GM18508 (cell line): Measurements from ENCODE around the gene AIFM3.
"Not testable (repeated sequence)": the region's sequence is repeated elsewhere in the genome, so short reads cannot be mapped to it uniquely, and the experiment has no call there.

Experiments used
- ATAC-seq: cut with Tn5 transposase; IDR thresholded peaks from one replicate; pipeline ENCODE4 v1.9.1; 2021; ENCODE audit warnings: moderate number of reproducible peaks; ENCODE audit not compliant: insufficient read depth, unreplicated experiment

AIFM3 gene, protein sequence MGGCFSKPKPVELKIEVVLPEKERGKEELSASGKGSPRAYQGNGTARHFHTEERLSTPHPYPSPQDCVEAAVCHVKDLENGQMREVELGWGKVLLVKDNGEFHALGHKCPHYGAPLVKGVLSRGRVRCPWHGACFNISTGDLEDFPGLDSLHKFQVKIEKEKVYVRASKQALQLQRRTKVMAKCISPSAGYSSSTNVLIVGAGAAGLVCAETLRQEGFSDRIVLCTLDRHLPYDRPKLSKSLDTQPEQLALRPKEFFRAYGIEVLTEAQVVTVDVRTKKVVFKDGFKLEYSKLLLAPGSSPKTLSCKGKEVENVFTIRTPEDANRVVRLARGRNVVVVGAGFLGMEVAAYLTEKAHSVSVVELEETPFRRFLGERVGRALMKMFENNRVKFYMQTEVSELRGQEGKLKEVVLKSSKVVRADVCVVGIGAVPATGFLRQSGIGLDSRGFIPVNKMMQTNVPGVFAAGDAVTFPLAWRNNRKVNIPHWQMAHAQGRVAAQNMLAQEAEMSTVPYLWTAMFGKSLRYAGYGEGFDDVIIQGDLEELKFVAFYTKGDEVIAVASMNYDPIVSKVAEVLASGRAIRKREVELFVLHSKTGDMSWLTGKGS

DNA sequence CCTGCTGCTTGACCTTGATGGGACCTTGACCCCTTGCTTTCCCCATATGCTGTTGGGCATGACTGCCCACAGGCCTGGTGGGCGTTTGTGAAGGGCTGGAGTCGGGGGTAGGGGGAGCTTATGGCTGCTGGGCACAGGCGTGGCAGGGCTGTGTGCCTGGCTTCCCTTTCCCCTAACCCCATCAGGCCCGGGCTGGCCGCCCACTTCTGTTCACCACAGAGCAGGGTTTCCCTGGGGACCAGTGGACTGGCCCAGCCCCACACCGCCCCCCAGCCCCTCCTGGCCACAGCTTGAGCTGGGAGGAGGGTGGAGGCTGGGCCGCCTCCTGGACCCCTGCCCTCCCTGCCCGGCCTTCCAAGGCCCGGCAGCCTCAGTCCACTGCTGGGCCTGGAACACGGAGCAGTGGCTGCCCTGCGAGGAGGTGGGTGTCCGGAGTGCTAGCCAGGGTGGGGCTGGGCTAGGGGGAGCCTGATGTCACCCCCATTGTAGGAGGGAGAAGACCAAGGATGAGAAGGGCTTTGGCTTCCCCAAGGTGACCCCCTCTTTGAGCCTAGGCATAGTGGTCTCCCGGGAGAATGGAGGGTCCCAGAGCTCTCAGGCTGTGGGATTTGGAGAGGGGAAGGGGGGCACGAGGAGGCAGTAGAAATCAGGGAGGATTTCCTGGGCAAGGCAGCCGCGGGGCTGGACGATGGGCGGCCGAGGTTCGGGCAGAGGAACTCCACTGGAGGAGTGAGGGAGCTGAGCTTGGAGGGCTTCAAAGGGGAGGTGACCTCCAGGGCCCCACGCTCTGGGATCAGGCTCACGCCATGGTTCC, at the start of gene AIFM3:
Gene AIFM3, plus strand, starts transcription at position 373 of the 814 bp plus-strand sequence. CDS start 690 bp downstream, outside the sequence.
- ATAC-seq, result no peak

DNA sequence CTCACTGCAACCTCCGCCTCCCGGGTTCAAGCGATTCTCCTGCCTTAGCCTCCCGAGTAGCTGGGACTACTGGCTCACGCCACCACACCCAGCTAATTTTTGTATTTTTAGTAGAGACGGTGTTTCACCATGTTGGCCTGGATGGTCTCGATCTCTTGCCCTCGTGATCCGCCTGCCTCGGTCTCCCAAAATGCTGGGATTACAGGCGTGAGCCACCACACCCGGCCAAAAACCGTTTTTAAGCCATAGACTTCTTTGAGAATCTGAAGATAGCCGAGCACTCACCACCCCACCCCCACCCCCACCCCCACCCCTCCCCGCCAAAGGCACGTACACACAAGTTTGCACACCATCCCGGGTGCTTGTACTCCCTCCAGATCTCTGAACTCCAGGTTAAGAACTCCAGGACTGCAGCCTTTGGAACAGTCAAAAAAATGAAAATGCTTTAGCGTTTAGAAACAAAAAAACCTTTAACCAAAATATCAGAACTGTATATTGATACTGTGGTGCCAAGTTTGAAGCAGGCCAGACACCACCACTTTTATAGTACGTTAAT, 48.3 kb upstream of the AIFM3 start:
- no peak for ATAC-seq

DNA sequence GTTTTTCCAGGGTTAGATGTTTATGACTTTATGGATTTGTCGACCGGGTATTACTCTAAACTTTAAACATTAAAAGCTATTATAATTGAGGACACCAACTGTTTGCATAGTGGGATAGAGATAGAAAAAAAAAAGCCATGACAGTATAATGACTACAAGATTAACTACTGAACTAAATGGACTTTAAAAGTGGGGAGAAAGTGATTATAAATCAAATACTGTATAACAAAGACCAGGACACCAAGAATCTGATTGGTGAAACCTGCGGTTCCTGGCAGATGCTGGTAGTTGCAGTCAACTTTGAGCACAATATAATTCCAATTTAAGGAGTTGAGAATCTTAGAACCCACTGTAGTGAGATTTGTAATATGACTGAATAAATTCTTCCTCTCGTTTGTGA, 47.3 kb upstream of the AIFM3 start:
- ATAC-seq, result no peak

DNA sequence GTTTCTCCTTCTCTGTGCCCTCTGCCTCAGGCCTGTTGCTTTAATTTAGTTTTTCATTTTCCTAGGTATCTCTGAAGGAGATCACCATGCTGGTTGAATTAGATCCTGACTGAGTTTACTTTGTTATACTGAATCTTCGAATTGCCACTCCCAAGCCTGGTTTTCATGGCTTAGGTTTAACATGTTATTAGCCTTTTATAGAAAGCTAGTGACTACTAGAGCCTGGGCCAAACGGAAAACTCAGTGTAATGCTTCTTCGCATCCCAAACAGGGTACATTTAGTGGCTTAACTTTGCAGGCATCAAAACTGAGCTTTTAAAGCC, 46.2 kb upstream of the AIFM3 start:
- ATAC-seq, result no peak

DNA sequence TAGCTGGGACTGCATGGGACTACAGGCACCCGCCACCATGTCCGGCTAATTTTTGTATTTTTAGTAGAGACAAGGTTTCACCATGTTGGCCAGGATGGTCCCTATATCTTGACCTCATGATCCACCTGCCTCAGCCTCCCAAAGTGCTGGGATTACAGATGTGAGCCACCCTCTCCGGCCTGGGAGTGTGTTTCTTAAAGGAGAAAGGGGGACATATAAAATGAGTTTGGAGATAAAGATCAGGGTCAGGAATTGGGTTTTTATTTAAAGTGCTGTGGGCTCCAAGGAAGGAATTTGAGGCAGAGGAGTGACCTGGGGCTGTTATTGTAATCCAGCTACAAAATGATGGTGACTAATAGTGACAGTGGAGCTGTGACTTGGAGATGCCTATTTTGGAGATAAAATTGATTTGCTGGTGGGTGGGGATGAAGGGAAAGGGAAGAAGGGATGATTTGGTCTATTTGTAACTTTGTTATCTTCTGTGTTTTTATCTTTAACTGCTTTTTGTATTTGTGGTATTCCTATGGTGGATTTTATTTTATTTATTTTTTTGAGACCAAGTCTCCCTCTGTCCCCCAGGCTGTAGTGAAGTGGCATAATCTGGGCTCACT, 44.8 kb upstream of the AIFM3 start:
- ATAC-seq, result no peak

DNA sequence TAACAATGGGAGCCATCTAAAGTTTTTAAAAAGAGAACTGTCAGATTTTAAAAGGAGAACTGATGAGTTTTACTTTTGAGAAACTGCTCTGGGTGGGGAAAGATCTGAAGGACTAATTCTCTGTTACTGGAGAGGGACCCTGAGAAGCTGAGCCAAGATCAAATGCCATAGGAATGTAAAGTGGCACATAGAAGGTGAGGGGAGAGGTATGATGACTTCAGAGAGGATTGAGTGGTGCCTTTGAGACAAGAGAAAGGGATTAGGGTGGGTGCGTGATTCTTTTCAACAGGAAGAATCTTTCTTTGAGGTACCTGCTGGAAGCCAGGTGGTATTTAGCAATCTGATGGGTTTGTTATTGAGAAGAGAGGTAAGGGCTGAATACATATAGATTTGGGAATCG, 40.8 kb upstream of the AIFM3 start:
- no peak for ATAC-seq

DNA sequence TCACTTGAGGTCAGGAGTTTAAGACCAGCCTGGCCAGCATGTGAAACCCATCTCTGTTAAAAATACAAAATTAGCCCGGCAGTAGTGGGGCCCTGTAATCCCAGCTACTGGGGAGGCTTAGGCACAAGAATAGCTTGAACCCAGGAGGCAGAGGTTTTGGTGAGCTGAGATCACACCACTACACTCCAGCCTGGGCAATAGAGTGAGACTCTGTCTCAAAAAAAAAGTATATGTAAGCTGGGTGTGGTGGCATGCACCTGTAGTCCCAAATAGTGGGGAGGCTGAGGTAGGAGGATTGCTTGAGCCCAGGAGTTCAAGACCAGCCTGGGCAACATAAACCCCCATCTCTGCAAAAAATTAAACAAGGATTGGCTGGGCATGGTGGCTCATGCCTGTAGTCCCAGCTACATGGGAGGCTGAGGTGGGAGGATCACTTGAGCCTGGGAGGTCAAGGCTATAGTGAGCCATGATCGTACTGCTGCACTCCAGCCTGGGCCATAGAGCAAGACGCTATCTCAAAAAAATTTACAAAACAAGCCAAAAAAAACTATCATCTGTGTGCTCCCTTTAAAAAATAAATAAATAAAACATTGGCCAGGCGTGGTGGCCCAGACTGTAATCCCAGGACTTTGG, 39.0 kb upstream of the AIFM3 start:
- no peak for ATAC-seq

DNA sequence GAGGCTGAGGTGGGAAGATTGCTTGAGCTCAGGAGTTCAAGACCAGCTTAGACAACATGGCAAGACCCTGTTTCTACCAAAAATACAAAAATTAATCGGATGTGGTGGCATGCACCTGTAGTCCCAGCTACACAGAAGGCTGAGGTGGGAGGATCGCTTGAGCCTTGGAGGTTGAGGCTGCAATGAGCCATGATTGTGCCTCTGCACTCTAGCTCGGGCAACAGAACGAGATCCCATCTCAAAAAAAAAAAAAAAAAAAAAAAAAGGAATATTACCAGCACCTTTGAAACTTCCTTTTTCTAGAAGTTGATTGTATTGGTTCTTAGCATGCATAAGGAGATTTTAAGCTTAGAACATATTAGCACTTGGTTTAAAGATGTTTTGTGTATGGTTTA, 38.5 kb upstream of the AIFM3 start:
- ATAC-seq, result no peak

DNA sequence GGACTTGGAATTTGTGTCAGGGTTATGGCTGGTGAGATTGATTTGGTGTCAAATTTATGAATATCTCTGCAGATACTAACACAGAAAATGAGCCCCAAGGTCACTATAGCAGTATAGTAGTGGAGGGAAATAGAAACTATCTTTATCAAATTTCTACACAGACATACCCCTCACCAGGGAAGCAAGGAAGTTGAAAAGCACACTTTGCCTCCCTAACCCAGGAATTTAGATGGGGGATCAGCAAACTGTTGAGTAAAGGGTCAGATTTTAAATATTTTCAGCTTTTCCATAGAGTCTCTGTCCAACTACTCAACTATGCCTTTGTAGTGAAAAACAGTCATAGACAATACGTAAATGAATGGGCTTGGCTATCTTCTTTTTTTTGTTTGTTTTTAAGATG, 37.1 kb upstream of the AIFM3 start:
- ATAC-seq, result no peak

DNA sequence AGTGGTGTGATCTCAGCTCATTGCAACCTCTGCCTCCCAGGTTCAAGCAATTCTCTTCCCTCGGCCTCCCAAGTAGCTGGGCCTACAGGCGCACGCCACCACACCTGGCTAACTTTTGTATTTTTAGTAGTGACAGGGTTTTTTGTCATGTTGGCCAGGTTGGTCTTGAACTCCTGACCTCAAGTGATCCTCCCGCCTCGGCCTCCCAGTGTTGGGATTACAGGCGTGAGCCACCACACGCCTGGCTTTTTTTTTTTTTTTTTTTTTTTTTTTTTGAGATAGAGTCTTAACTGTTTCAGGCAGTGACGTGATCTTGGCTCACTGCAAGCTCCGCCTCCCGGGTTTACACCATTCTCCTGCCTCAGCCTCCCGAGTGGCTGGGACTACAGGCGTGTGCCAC, 36.6 kb upstream of the AIFM3 start:
- not testable (repeated sequence) for ATAC-seq

DNA sequence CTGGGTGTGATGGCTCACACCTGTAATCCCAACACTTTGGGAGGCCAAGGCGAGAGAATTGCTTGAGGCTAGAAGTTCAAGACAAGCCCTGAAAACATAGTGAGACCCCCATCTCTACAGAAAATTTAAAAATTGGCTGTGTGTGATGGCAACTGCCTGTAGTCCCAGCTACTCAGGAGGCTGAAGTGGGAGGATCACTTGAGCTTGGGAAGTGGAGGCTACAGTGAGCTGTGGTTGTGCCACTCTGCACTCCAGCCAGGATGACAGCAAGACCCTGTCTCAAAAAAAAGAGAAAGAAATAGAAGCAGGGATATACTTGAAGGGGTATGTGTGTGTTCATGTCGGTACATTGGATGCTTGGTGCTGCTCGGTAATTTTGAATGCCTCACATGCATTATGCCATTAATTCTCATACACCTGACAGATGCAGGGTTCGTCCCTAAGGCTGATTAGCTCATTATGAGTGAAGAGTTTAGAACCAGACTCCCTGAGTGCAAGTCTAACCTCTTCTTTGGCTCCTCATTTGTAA, 35.9 kb upstream of the AIFM3 start:
- no peak for ATAC-seq

DNA sequence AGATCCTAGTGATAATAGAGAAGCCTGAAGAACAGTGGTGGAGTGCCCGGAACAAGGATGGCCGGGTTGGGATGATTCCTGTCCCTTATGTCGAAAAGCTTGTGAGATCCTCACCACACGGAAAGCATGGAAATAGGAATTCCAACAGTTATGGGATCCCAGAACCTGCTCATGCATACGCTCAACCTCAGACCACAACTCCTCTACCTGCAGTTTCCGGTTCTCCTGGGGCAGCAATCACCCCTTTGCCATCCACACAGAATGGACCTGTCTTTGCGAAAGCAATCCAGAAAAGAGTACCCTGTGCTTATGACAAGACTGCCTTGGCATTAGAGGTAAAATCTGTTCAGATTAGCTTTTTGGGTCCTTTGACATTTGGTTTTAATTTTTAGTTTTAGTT, 33.1 kb upstream of the AIFM3 start:
- ATAC-seq, result no peak

DNA sequence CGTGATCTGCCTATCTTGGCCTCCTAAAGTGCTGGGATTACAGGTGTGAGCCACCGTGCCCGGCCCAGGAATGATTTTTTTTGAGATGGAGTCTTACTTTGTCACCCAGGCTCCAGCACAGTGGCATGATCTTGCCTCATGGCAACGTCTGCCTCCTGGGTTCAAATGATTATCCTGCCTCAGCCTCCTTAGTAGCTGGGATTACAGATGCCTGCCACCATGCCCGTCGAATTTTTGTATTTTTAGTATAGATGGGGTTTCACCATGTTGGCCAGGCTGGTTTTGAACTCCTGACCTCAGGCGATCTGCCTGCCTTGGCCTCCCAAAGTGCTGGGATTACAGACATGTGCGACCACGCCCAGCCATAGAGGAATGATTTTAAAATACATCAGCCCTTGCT, 32.0 kb upstream of the AIFM3 start:
- not testable (repeated sequence) for ATAC-seq

DNA sequence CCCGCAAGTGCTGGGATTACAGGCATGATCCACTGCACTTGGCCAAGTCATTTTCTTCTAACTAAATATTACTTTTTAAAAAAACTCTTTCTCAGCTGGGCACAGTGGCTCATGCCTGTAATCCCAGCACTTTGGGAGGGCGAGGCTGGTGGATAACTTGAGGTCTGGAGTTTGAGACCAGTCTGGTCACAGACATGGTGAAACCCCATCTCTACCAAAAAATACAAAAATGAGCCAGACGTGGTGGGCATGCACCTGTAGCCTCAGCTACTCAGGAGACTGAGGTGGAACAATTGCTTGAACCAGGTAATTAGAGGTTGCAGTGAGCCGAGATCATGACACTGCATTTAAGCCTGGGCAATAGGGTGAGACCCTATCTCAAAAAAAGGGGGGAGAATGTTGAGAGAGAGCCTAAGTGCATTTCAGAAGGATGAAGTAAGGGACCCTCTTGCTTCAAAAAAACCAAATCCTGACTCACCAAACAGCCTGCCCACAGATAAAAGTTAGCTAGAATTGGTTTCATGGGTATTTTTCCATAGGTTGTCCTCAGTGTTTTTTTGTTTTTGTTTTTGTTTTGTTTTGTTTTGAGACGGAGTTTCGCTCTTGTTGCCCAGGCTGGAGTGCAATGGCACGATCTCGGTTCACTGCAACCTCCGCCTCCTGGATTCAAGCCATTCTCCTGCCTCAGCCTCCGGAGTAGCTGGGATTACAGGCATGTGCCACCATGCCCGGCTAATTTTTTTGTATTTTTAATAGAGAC, 31.1 kb upstream of the AIFM3 start:
- ATAC-seq, result not testable (repeated sequence)

DNA sequence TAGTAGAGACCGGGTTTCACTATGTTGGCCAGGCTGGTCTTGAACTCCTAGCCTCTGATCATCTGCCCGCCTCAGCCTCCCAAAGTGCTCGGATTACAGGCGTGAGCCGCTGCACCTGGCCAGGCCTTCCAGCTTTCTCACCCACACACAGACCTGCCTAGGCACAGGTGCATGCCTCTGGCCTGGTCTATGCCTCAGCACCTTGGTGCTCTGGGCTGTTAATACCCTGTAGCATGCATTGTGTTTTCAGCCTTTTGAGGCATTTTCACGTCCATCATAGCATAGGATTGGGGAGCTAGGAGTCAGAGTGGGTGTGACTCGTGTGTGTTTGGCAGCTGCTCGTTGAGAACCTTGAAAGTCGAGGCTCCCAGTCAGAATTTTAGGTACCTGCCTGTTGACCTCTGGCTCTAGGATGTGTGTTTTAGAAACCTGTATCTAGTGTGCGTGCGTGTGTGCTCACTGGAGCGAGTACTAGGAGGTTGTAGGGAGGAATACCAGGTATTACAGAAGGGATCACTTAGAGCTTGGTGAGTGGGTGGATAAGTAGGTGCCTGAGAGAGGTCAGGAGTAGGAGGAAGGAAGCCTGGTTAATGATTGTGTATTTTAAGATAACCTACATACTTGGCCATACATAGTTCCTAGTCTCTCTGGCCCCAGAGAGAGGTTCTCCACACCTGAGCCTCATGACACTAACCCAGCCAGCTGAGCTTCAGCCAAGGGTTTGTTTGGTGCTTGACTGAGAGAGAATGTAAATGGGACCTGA, 29.8 kb upstream of the AIFM3 start:
- ATAC-seq, result no peak

DNA sequence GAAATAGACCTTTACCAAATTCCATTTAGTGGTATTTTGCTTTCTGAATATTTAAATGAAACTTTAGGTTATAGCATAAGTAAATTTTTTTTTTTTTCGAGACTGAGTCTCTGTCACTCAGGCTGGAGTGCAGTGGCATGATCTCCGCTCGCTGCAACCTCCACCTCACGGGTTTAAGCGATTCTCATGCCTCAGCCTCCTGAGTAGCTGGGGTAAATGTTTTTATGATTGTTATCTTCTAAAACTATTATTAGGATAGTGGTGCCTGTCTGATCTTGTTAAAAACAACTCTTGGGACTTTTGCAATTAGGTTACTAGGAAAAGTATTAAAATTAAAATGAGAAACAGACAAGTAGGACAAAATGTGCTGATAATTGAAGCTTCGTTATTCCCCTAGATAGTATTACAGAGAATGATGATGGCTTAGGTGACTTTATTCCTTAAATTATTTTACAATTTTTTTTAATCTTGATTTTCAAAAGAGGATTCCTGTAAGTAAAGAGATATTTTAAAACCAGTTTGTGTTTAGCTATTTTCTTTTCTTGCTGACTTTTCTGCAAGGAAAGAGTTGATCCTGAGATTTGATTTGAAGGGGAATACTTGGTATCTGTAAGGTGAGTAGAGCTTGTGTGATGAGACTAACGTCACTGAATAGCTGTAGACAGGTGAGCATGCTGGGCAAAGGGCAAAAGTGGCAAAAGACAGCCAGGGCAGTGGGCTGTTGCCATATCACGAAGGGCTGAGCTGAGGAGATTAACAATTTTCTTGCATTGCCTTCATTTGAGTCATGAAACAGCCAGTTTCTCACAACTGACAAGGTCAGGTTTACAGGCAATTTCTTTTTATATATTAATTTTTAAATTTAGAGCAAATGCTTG, 29.0 kb upstream of the AIFM3 start:
- ATAC-seq, result no peak

DNA sequence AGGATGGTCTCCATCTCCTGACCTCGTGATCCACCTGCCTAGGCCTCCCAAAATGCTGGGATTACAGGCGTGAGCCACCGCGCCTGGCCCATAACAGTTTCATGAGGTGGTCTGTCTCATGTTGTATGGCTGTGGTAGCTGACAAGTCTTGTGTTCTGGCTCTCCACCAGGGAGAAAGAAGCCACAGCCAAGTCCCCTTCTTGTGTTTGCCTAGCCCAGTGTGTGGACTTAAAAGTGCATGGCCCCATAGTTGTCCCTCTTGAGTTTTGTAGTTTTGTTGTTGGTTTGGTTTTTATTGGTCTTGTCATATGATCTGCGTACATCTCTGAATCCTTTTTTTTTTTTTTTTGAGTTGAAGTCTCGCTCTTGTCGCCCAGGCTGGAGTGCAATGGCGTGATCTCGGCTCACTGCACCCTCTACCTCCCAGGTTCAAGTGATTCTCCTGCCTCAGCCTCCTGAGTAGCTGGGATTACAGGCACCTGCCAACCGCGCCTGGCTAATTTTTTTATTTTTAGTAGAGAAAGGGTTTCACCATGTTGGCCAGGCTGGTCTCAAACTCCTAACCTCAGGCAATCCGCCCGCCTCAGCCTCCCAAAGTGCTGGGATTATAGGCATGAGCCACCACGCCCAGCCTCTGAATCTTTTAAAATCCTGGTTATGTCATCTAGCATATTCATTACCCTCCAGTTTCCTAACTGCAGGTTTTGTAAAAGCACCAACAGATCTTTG, 27.4 kb upstream of the AIFM3 start:
- not testable (repeated sequence) for ATAC-seq
